ENCODE results near the gene LRRC47.
A peak's percentile ranks its signal among the peaks of the same experiment; 100 is the strongest.
"Not testable (repeated sequence)": the region's sequence is repeated elsewhere in the genome, so short reads cannot be mapped to it uniquely, and the experiment has no call there.

Gene LRRC47

DNA sequence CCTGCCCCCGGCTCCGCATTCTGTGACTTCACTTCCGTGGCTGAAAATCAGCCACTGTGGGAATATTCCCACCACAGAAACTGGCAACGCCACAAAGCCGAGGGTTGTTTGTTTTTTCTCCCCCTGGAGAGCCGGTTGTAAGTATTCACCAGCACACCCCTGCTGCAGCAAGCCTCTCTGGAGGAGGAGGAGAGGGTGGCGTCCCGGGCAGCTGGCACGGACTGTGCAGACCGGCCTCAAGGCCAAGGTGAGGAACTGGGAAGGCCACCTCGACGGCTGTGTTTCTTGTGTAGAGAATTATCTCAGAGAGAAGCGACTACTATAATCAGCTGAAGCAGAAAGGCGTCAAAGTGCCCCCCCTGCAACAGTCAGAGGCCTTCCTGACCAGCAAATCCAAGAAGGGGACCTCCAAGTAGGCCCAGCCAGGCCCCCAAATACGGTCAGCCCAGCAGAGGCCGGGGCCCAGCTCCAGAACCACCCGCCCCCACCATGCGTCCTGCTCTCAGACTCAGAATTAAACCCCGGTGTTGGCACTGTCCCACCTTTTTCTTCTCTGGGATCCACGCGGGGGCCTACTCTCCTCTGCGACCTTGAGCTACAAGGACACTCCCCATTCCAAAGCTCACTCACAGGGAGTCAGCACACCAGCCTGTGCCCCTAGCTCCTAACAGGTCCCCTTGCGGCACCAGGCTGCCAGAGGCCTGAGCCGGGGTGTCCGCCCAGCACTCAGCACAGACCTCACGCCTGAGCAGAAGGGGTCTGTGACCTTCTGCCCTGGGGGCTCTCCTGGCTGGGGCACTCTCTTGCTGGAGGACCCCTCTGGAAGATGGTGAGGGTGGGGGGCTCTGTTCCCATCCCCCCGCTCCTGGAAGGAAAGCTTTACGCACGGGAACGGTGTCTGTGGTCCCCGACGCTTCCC lies 24.9 kb downstream of the LRRC47 start:
- no peak for DNase-seq

- no peak for DNase-seq
These were observed 26.1 kb downstream of the LRRC47 start for GRCh38 chr1:3770047-3770765.

DNA sequence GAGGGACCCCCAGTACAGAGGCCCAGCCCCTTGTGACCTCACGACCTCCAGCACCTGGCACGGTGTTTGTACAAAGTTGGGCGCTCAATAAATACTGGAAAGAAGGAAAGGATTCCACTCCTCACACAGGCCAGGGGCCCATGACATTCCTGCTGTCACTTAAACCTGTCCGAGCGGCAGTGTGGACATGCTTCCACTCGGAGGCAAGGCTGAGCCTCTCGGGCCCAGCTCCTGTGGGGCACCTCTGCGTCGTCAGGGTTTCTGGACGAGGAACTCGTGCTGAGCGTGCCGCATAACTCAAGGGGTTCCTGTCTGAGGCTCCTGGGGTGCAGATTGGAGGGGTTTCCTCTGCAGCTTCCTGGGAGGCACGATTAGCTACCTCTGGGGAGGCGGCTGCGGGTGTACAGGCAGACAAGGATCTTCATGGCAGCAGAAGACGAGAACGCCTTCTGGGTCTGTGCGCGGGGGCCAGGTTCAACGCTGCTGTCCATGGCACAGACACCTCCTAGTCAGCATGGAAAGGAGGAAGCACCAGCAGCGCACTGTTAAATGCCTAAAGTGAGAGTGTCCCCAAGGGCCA lies 27.4 kb downstream of the LRRC47 start:
- no peak for DNase-seq

DNA sequence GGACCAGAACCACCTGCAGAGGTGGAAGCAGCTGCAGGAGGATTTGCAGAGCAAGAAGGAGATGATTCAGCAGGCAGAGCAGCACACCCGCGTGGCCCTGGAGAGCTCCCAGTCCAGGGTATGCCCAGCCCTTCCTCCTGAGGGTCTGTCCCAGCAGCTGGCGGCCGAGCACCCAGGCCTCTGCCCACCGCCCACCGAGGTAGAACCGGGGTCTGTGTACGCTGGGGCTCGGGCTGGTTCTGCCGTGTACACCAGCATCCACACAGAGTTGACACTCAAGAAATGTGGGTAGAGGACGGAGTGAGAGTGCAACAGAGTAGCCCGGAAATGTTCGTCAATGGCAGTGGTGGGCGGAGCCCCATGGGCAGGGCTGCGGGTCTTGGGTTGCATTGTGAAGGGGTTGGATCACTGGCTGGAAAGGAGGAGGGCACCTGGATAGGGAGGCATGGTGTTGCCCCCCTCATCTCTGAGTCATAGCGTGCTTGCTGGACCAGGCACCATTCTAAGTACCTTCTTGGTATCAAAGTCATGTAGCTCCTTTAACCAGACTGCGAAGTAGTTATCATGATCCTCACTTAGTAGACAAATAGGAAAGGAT lies 28.9 kb downstream of the LRRC47 start:
- no peak for DNase-seq

- no peak for DNase-seq
These were observed 32.8 kb downstream of the LRRC47 start for GRCh38 chr1:3763351-3764125.

GRCh38 chr1:3762873-3763228 lies 33.4 kb downstream of the LRRC47 start:
- no peak for DNase-seq

DNA sequence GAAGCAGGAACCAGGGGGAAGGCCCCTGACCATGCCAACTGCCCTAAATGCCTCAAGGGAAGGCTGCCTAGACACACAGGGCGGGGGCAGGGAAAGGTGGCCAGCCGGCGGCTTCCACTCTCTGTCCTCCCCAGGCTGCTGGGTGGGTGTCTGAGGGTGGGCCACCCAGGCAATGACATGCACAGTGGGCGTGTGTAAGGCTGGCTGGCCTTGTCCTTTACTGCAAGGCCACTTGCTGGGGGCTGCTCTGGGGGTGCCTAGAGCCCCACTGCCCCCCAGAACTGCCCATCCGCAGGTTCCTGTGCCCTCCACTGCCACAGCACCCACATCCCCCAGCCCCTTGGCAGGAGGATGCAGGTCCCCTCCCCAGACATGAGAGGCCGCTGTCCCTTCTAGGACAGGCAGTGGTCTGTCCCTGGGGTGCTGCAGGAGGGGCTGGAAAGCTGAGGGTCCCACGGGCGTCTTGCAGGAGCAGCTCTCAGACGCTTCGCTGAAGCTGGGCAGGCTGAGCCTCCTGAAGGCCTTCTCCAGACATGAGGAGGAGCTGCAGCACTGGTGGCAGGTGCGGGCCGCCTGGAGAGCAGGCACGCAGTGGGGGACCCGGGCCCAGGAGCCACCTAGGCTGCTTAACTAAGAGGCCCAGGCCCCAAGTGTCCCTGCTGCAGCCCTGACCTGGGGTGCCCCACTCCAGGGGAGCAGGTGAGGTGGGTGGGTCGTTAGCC lies 34.0 kb downstream of the LRRC47 start:
- no peak for DNase-seq

DNA sequence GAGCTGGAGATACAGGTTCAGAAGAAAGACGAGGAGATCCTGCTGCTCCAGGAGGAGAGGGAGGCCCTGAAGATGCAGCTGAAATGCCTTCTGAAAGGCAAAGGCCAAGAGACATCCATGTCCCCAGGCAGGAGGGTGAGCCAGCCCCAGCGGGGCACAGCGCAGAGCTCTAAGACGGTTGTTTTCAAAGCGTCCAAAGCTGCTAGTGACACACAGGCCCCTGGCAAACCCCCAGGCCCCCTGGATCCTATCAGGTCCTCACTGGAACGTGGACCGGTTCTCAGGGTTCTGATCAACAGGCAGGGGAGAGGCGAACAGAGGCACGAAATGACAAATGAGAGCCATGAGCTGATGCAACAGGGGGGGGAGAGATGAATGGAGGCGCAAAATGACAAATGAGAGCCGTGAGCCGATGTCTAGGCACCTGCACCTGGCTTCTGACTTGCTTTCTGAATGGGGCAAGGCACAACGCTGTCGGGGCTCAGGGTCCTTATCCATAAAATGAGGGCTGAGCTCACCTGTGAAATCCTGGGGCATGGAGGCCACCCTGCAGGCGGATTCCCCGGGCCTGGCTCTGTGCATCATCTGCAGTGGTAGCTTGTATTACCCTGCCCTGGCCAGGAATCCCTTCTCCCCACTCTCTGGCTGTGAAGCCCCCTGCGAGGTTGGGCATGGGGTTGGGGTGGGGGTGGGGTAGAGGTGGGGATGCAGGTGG lies 34.8 kb downstream of the LRRC47 start:
- DNase-seq: no peak

DNA sequence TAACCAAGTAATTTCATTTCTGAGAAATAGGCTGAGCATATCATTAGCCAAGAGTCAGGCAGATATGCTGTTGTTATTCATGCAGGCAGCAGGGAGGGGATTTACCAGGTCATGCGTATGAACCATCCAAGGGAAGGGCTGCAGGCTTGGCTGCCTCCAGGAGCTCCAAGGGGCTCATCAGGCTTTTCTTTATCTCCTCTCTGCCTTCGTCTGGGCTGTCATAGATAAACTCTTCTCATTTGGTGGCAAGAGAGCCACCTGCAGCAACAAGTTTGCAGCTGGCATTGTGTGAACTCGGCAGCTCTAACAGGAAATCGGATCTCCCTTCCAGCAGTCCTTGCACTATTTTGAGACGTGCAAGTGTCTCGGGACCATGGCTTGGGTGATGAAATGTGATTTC lies 36.5 kb downstream of the LRRC47 start:
- no peak for DNase-seq

DNA sequence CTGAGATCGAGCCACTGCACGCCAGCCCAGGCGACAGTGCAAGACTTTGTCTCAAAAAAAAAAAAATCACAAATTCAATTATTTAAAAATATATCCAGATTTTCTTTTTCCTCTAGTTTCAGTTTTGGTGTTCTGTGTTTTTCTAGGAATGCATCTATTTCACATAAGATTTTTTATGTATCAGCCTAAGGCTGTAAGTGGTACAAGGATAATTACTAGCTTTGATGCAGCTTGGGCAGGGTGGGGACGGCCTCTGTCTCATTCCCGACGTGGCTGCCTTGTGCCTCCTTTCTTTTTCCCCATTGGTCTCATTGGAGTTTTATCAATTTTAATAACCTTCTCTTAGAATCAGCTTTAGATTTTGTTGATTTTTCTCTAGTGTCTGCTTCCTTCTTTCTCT lies 37.1 kb downstream of the LRRC47 start:
- no peak for DNase-seq

GRCh38 chr1:3756394-3756793 lies 39.9 kb downstream of the LRRC47 start:
- DNase-seq: no peak

DNA sequence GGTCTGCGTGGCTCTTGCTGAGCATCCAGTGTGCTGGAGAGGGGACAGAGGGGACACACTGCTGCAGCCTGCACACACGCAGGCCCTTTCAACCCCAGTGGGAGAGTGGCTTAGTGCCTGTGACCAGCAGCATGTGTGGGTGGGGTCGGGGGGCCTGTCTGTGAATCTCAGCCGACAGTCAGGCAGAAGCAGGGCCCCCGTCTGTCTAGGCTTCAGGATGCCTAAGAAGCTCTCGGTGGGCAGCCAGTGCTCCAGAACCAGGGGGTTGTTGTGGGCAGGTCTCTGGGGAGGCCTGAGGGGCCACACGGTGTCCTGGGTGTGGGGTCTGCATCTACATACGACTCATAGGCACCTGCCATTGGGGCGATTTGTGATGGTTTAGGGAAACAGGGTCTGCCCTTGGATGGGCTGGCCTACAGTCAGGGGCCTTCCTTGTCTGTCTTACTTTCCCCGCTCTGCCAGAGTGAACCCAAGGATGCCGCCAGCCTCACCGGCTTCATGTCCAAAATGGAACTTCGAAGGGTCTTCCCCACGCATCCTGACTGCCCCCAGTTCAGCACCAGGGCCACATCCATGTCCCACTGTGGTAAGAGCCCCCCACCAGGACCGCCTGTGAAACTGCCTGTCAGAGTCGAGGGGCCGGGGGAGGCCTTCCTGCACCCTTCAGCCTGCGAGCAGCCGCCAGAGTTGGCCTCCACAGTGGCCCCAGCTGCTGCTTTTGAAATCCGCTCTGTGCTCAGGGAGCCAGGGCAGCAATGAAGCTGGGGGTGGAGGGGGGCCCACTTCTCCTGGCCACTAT lies 42.4 kb downstream of the LRRC47 start:
- no peak for DNase-seq

DNA sequence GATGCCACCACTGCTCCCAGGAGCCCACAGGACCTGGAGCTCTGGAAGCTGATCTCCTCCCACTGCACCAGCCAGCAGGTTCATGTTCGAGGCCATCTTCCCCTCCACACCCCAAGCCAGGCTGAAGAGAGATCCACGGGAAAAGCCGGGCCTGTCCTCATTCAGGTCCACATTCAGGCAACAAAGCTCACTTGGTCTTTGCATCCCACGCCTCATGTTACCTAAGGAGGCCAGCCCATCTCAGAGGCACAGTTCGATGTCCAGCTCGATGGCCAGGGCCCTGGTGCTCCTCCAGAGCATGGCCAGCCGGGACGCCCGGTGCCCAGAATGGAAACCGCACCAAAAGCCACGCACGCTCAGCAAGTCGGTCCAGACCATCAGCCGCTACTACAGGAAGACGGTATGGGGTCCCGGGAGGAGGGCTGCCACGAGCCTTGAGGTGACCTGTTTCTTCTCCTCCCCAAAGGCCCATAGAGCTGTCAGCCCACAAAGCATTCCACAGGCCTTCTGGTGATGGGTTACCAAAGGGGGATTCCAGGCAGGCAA lies 43.8 kb downstream of the LRRC47 start, which contains the start of gene CCDC27:
TSS of gene CCDC27 (plus strand) at position 51 of the 546 bp plus-strand sequence. CDS start at position 83, 32 bp downstream.
- no peak for DNase-seq

GRCh38 chr1:3750741-3751140 lies 45.6 kb downstream of the LRRC47 start:
- no peak for DNase-seq

- DNase-seq: no peak
These were observed 46.8 kb downstream of the LRRC47 start for GRCh38 chr1:3749512-3749911.

DNA sequence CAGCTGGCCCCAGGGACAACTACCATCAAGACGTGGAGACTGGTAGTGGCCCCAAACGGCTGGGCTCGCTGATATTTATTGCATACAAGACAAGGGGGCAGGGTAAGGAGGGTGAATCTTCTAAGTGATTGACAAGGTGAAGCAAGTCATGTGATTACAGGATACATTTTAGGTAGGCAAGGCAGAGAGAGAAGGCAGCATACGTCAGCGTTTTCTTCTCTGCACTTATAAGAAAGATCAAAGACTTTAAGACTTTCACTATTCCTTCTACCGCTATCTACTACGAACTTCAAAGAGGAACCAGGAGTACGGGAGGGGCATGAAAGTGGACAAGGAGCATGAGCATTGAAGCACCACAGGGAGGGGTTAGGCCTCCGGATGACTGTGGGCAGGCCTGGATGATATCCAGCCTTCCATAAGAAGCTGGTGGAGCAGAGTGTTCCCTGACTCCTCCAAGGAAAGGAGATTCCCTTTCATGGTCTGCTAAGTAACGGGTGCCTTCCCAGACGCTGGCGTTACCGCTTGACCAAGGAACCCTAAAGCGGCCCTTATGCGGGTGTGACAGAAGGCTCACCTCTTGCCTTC lies 47.9 kb downstream of the LRRC47 start:
- not testable (repeated sequence) for DNase-seq

GRCh38 chr1:3747903-3748302 lies 48.4 kb downstream of the LRRC47 start:
- DNase-seq: no peak

- no peak for DNase-seq
These were observed 48.8 kb downstream of the LRRC47 start for GRCh38 chr1:3747522-3747848.

- DNase-seq: peak; percentile 89
These were observed 49.3 kb downstream of the LRRC47 start for GRCh38 chr1:3746830-3747521.
